Karpas-422 (cell line): ENCODE measurements around the gene CTNNBL1. TPM values are rescaled to one million over a fixed set of nuclear protein-coding genes. Genes with fewer than 3 reads are reported as not detected.

ENCODE experiments used
- DNase-seq: peaks from one replicate; pipeline ENCODE4 v3.0.0-alpha.2; 2015
- H2AFZ ChIP-seq: fragments of 200-600 bp; sonication (generic); 2 replicates; pipeline ENCODE4 v1.6.1; 2014; ENCODE audit warnings: antibody characterized with exemption, low read length, mixed read lengths
- H3K27ac ChIP-seq: fragments of 200-600 bp; sonication (generic); 2 replicates; pipeline ENCODE4 v1.5.1; 2014; ENCODE audit warnings: mild to moderate bottlenecking, low read length, moderate library complexity
- H3K27me3 ChIP-seq: fragments of 200-600 bp; sonication (generic); 2 replicates; pipeline ENCODE4 v1.6.1; 2014; ENCODE audit warnings: low read length, mixed read lengths
- H3K36me3 ChIP-seq: fragments of 200-600 bp; sonication (generic); 2 replicates; pipeline ENCODE4 v1.6.1; 2014; ENCODE audit warnings: low read length, mixed read lengths; ENCODE audit not compliant: insufficient read depth
- H3K4me1 ChIP-seq: fragments of 200-600 bp; sonication (generic); 2 replicates; pipeline ENCODE4 v1.6.1; 2014; ENCODE audit warnings: mild to moderate bottlenecking, low read length, mixed read lengths
- H3K4me2 ChIP-seq: fragments of 200-600 bp; sonication (generic); 2 replicates; pipeline ENCODE4 v1.6.1; 2014; ENCODE audit warnings: low read length, low read depth, mild to moderate bottlenecking; ENCODE audit not compliant: poor library complexity, severe bottlenecking
- H3K4me3 ChIP-seq: fragments of 200-600 bp; sonication (generic); 2 replicates; pipeline ENCODE4 v1.5.1; 2014; ENCODE audit warnings: mild to moderate bottlenecking, antibody characterized with exemption, low read length, mixed read lengths
- H3K79me2 ChIP-seq: fragments of 200-600 bp; sonication (generic); 2 replicates; pipeline ENCODE4 v1.6.1; 2014; ENCODE audit warnings: mild to moderate bottlenecking, low read length, mixed read lengths
- H3K9ac ChIP-seq: fragments of 200-600 bp; sonication (generic); 2 replicates; pipeline ENCODE4 v1.6.0; 2014; ENCODE audit warnings: low read length
- H3K9me2 ChIP-seq: fragments of 200-600 bp; sonication (generic), shearing (Covaris generic); replicated peaks from 2 replicates; pipeline ENCODE4 v1.6.0; 2014; ENCODE audit warnings: mild to moderate bottlenecking, low read length, moderate library complexity; ENCODE audit not compliant: insufficient read depth
- H3K9me3 ChIP-seq: fragments of 300-700, 200-600 bp; sonication (generic); 2 replicates; pipeline ENCODE4 v1.6.1; 2014; ENCODE audit warnings: low read length, mixed read lengths
- H4K20me1 ChIP-seq: fragments of 200-600 bp; sonication (generic); 2 replicates; pipeline ENCODE4 v1.6.1; 2014; ENCODE audit warnings: mild to moderate bottlenecking, antibody characterized with exemption, low read length, low read depth; ENCODE audit not compliant: insufficient read depth
- total RNA-seq: library from RNA; depleted of rRNA; stranded (reverse); fragments of >200 nt; shearing (Covaris generic); gene quantifications from 2 replicates; pipeline ENCODE4 v1.2.3, GENCODE V29; 2014; ENCODE audit warnings: low replicate concordance; rRNA removed

Gene CTNNBL1
- 70.0 and 102 TPM in 2 replicates for total RNA-seq

GRCh38 chr20:37693635-37694626 is at the start of gene CTNNBL1:
Gene CTNNBL1, plus strand, starts transcription at chr20:37694030. Its CDS starts 93 bp downstream, at chr20:37694123.
- peaks cover 43% of the 10 kb centered on the region for H3K79me2 ChIP-seq
- H3K4me1 ChIP-seq: peaks cover 50% of the 10 kb centered on the region
- no peaks in the 10 kb centered on the region for H3K9me3 ChIP-seq
- peaks cover 19% of the 10 kb centered on the region for H3K36me3 ChIP-seq
- no peak within 1 kb of the TSS; the same call in 1 of the 2 replicates for H3K27ac ChIP-seq
- no peaks in the 10 kb centered on the region for H3K27me3 ChIP-seq
- peak; percentile 99 for DNase-seq
- no peaks in the 10 kb centered on the region for H4K20me1 ChIP-seq
- peak within 1 kb of the TSS; percentile 89 for H3K9ac ChIP-seq
- peak within 1 kb of the TSS; percentile 82 for H3K4me2 ChIP-seq
- H3K4me3 ChIP-seq: peak within 1 kb of the TSS; percentile 82
- H2AFZ ChIP-seq: peak within 1 kb of the TSS; percentile 84
- H3K9me2 ChIP-seq: no peaks in the 10 kb centered on the region

GRCh38 chr20:37644605-37645004 is 49.2 kb upstream of the CTNNBL1 start:
- Histone ChIP-seq H3K9me2 (no peaks in the 10 kb centered on the region), H3K4me1 (peaks cover 4% of the 10 kb centered on the region), H4K20me1 (no peaks in the 10 kb centered on the region), H3K4me3 (no peak overlapping the region), H3K79me2 (no peaks in the 10 kb centered on the region), H3K27me3 (no peaks in the 10 kb centered on the region), H3K4me2 (no peak overlapping the region), H3K27ac (no peak overlapping the region), H3K9me3 (no peaks in the 10 kb centered on the region), H3K9ac (no peak overlapping the region), H3K36me3 (no peaks in the 10 kb centered on the region), H2AFZ (no peak overlapping the region)
- no peak for DNase-seq

GRCh38 chr20:37647946-37648345 is 45.9 kb upstream of the CTNNBL1 start:
- Histone ChIP-seq H3K9me3 (no peaks in the 10 kb centered on the region), H3K9ac (no peak overlapping the region), H4K20me1 (no peaks in the 10 kb centered on the region), H3K4me1 (no peaks in the 10 kb centered on the region), H3K4me3 (no peak overlapping the region), H3K79me2 (no peaks in the 10 kb centered on the region), H2AFZ (no peak overlapping the region), H3K4me2 (no peak overlapping the region), H3K9me2 (no peaks in the 10 kb centered on the region), H3K27me3 (no peaks in the 10 kb centered on the region), H3K36me3 (no peaks in the 10 kb centered on the region), H3K27ac (no peak overlapping the region)
- DNase-seq: no peak

DNA sequence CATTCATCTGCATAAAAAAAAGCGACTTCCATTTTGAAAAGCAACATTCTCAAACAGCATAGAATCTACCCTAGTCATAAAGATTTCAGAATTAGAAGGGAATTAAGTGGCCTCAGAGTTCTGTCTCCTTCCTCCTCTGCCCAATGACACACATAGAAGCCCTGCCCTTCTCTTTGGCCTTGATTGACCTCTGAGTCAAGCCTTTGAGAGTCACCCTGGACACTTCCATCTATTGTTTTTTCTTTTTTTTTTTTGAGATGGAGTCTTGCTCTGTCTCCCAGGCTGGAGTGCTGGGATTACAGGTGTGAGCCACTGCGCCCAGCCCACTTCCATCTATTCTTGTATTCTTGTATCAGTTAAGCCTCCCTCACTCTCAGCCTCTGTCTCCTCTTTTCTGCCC is 44.8 kb upstream of the CTNNBL1 start:
- Histone ChIP-seq H3K36me3 (no peaks in the 10 kb centered on the region), H3K27ac (no peak overlapping the region), H3K4me1 (no peaks in the 10 kb centered on the region), H3K27me3 (no peaks in the 10 kb centered on the region), H3K4me3 (no peak overlapping the region), H3K9me2 (no peaks in the 10 kb centered on the region), H3K9me3 (no peaks in the 10 kb centered on the region), H2AFZ (no peak overlapping the region), H4K20me1 (no peaks in the 10 kb centered on the region), H3K79me2 (no peaks in the 10 kb centered on the region), H3K4me2 (no peak overlapping the region), H3K9ac (no peak overlapping the region)
- DNase-seq: no peak

- Histone ChIP-seq H3K27ac (no peak overlapping the region), H3K27me3 (no peaks in the 10 kb centered on the region), H3K4me2 (no peak overlapping the region), H3K9me2 (no peaks in the 10 kb centered on the region), H2AFZ (no peak overlapping the region), H3K79me2 (no peaks in the 10 kb centered on the region), H3K9ac (no peak overlapping the region), H3K36me3 (no peaks in the 10 kb centered on the region), H3K4me1 (no peaks in the 10 kb centered on the region), H3K4me3 (no peak overlapping the region), H4K20me1 (no peaks in the 10 kb centered on the region), H3K9me3 (no peaks in the 10 kb centered on the region)
- no peak for DNase-seq
These were observed 44.0 kb upstream of the CTNNBL1 start for GRCh38 chr20:37649676-37650370.

DNA sequence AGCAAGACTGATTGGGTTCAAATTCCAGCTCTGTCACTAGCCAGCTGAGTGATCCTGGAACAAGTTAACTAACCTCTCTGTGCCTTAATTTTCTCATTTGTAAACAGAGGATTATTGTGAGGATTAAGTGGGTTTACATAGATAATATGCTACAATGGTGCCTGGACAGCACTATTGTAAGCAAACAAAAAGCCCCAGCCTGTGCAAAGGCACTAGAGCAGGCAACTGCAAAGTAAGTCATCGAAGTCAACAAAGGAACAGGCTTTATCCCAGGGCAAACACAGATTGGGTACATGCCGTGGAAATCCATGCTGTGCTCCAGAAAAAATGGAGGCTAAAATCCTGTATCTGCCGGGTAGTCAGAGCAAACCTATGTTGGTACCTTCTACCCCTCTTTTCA is 43.2 kb upstream of the CTNNBL1 start:
- Histone ChIP-seq H3K27me3 (no peaks in the 10 kb centered on the region), H3K9ac (no peak overlapping the region), H3K4me1 (no peaks in the 10 kb centered on the region), H2AFZ (no peak overlapping the region), H4K20me1 (no peaks in the 10 kb centered on the region), H3K4me3 (no peak overlapping the region), H3K9me3 (no peaks in the 10 kb centered on the region), H3K36me3 (no peaks in the 10 kb centered on the region), H3K79me2 (no peaks in the 10 kb centered on the region), H3K9me2 (no peaks in the 10 kb centered on the region), H3K4me2 (no peak overlapping the region), H3K27ac (no peak overlapping the region)
- no peak for DNase-seq

GRCh38 chr20:37651932-37652331 is 41.9 kb upstream of the CTNNBL1 start:
- Histone ChIP-seq H4K20me1 (no peaks in the 10 kb centered on the region), H3K4me1 (no peaks in the 10 kb centered on the region), H2AFZ (no peak overlapping the region), H3K36me3 (no peaks in the 10 kb centered on the region), H3K9me2 (no peaks in the 10 kb centered on the region), H3K4me3 (no peak overlapping the region), H3K9me3 (no peaks in the 10 kb centered on the region), H3K27me3 (no peaks in the 10 kb centered on the region), H3K9ac (no peak overlapping the region), H3K27ac (no peak overlapping the region), H3K4me2 (no peak overlapping the region), H3K79me2 (no peaks in the 10 kb centered on the region)
- peak; percentile 90 for DNase-seq

DNA sequence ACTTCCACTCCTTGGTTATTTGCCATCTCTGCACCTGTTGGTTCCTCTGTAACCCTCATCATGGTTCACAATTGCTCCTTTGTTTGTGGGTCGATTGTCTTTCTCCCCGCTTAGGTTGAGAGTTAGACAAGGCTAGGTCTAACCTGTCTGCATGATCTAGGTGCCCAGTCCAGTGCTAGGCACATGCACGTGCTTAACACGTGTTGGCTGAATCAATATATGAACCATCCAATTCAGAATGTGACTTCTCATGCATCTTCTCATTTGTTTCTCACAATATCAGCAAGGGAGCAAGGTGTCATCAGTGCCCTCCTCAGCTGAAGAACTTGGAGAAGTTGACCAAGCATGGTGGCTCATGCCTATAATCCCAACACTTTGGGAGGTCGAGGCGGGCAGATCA is 36.9 kb upstream of the CTNNBL1 start:
- Histone ChIP-seq H3K9me2 (no peaks in the 10 kb centered on the region), H4K20me1 (no peaks in the 10 kb centered on the region), H2AFZ (no peak overlapping the region), H3K4me1 (peaks cover 19% of the 10 kb centered on the region), H3K36me3 (no peaks in the 10 kb centered on the region), H3K79me2 (no peaks in the 10 kb centered on the region), H3K4me3 (no peak overlapping the region), H3K9me3 (no peaks in the 10 kb centered on the region), H3K4me2 (no peak overlapping the region), H3K9ac (no peak overlapping the region), H3K27ac (no peak overlapping the region), H3K27me3 (0 out of 2 replicates have a peak, but pooled peaks cover 3% of the 10 kb centered on the region)
- no peak for DNase-seq
